HepG2 (cell line): ENCODE data around the gene ACOXL. TPM values are rescaled to one million over a fixed set of nuclear protein-coding genes. Genes with fewer than 3 reads are reported as not detected.

ENCODE experiments used
- ATAC-seq: fragments of 200-7000 bp; cut with Tn5 transposase; 3 replicates; pipeline ENCODE4 v1.9.1; 2020; ENCODE audit warnings: mild to moderate bottlenecking, moderate library complexity
- BruUV-seq: library from RNA; stranded (reverse); fragments of 400-500 nt; replicated peaks from 2 replicates; lab custom pipeline; 2021; lab: Mats Ljungman, UMichigan
- CTCF ChIA-PET: fragments of 300-600 bp; formaldehyde crosslinking; extraction: SDS; loops from one replicate; lab custom pipeline; 2021; ENCODE audit warnings: low total read pairs, inconsistent platforms, low intra/inter-chr PET ratio; lab: Yijun Ruan, JAX
- POLR2A ChIA-PET: fragments of 350-600 bp; sonication (Branson Sonifier 250); formaldehyde crosslinking; loops from one replicate; lab custom pipeline; 2020; ENCODE audit warnings: antibody characterized with exemption, inconsistent platforms; lab: Yijun Ruan, JAX
- DNase-seq: peaks from one replicate; pipeline ENCODE4 v3.0.0-alpha.2; 2015; ENCODE audit warnings: low spot score
- FAIRE-seq: peaks from 3 replicates; lab custom pipeline; 2011; peaks lifted over from hg19 to GRCh38; lab: Jason Lieb, UNC
- H2AFZ ChIP-seq: one replicate; pipeline ENCODE4 v1.6.1; 2011; ENCODE audit warnings: low read length, inconsistent platforms
- H3K27ac ChIP-seq: fragments of 300-600 bp; 3 replicates; pipeline ENCODE4 v1.8.0; 2011; ENCODE audit warnings: mixed run types, mild to moderate bottlenecking, mixed read lengths, low read length, inconsistent platforms; ENCODE audit not compliant: insufficient read depth; ENCODE audit errors: extremely low read length
- H3K27me3 ChIP-seq, 2 experiments: fragments of 200-600 bp in 1 of 2; 2 replicates in 1 of 2; 3 replicates in 1 of 2; pipeline versions ENCODE4 v1.6.0 to v1.8.0; 2011; ENCODE audit warnings: low read length in 2 of 2, mild to moderate bottlenecking in 2 of 2, moderate library complexity in 2 of 2, inconsistent platforms in 1 of 2; ENCODE audit not compliant: insufficient read depth in 2 of 2, control insufficient read depth in 1 of 2
- H3K36me3 ChIP-seq, 2 experiments: fragments of 200-600 bp in 1 of 2; replicated peaks in 1 of 2; 2 replicates in 1 of 2; 3 replicates in 1 of 2; pipeline versions ENCODE4 v1.5.1 to v1.8.0; 2011; ENCODE audit warnings: low read length in 2 of 2, inconsistent platforms in 1 of 2; ENCODE audit not compliant: insufficient read depth in 2 of 2, control insufficient read depth in 1 of 2
- H3K4me1 ChIP-seq: 2 replicates; pipeline ENCODE4 v1.5.1; 2012; ENCODE audit warnings: low read length, inconsistent platforms; ENCODE audit not compliant: insufficient read depth
- H3K4me2 ChIP-seq: 2 replicates; pipeline ENCODE4 v1.6.0; 2011; ENCODE audit warnings: low read depth, low read length, inconsistent platforms
- H3K4me3 ChIP-seq, 3 experiments: fragments of 200-600 bp in 1 of 3; sonication (generic), shearing (Covaris generic) in 1 of 3; replicated peaks in 1 of 3; 2 replicates each; pipeline ENCODE4 v1.5.1; 2011 to 2016; ENCODE audit warnings: low read length in 3 of 3, inconsistent platforms in 2 of 3, low read depth in 2 of 3, mild to moderate bottlenecking in 2 of 3, control low read depth in 1 of 3, mixed read lengths in 1 of 3; ENCODE audit not compliant: insufficient read depth in 1 of 3
- H3K79me2 ChIP-seq: one replicate; pipeline ENCODE4 v1.6.1; 2011; ENCODE audit warnings: low read length, inconsistent platforms; ENCODE audit not compliant: insufficient read depth
- H3K9ac ChIP-seq: 2 replicates; pipeline ENCODE4 v1.6.0; 2011; ENCODE audit warnings: mild to moderate bottlenecking, low read depth, low read length, inconsistent platforms; ENCODE audit not compliant: insufficient read depth
- H3K9me3 ChIP-seq: 2 replicates; pipeline ENCODE4 v1.5.1; 2012; ENCODE audit warnings: mild to moderate bottlenecking, low read length
- H4K20me1 ChIP-seq: 2 replicates; pipeline ENCODE4 v1.6.0; 2011; ENCODE audit warnings: inconsistent platforms, mild to moderate bottlenecking, low read length, moderate library complexity; ENCODE audit not compliant: insufficient read depth
- KAT2B ChIP-seq: fragments of 150-350 bp; IDR thresholded peaks from 2 replicates; pipeline ENCODE4 v1.6.1; 2014; ENCODE audit warnings: low read depth, low read length, borderline replicate concordance
- ZEB1 ChIP-seq: IDR thresholded peaks from 2 replicates; pipeline ENCODE4 v1.6.1; 2012; ENCODE audit warnings: mild to moderate bottlenecking, low read depth, inconsistent platforms; ENCODE audit not compliant: insufficient replicate concordance
- WGBS: methylation state at CpG from one replicate; pipeline ENCODE4 v1.1.6; 2017; ENCODE audit warnings: low lambda C conversion rate; 5-methylcytosine and 5-hydroxymethylcytosine counted together
- in situ Hi-C: cut with HindIII; loops from 2 replicates; pipeline ENCODE4 v1.10.0; 2017; ENCODE audit warnings: low pct_unique_long_range_greater_than_20kb; ENCODE audit not compliant: extremely low pct_ligation_motif_present
- intact Hi-C: fragments of 100-400 bp; cut with micrococcal nuclease; formaldehyde crosslinking; loops from one replicate; pipeline ENCODE4 v1.10.0; 2022; ENCODE audit not compliant: unreplicated experiment
- polyA plus RNA-seq, 8 experiments: library from polyadenylated mRNA; depleted of rRNA in 3 of 8; stranded (reverse) in 7 of 8; unstranded in 1 of 8; fragments of >200 nt; fragmentation: Illumina TruSeq in 4 of 8; extraction: Trizol in 4 of 8; gene quantifications; 2 replicates each; pipeline versions ENCODE4 v1.2.1 to v1.2.3, GENCODE V29; 2011 to 2016; ENCODE audit warnings: low read depth in 4 of 8, missing spikeins in 1 of 8, mixed read lengths in 1 of 8; ENCODE audit not compliant: insufficient read depth in 1 of 8
- total RNA-seq, 5 experiments: library from RNA; depleted of rRNA; stranded (reverse); fragments of >200 nt; fragmentation: Illumina TruSeq; extraction: Trizol; gene quantifications; 2 replicates each; pipeline ENCODE4 v1.2.3, GENCODE V29; 2016; ENCODE audit warnings: low read depth in 1 of 5
- TF ChIP-seq, protein P1 (sequence below): sonication (generic); formaldehyde crosslinking; IDR thresholded peaks from 2 replicates; pipeline ENCODE4 v1.4.0; 2020; ENCODE audit warnings: missing genetic modification reagents, mild to moderate bottlenecking, borderline replicate concordance
- TF ChIP-seq, protein P2 (sequence below): sonication (generic); formaldehyde crosslinking; IDR thresholded peaks from 2 replicates; pipeline ENCODE4 v1.8.1; 2023; ENCODE audit warnings: mild to moderate bottlenecking, inconsistent platforms, moderate library complexity, missing genetic modification reagents, borderline replicate concordance
- TF ChIP-seq, protein P3 (sequence below): sonication (generic); formaldehyde crosslinking; IDR thresholded peaks from 2 replicates; pipeline ENCODE4 v1.5.1; 2020; ENCODE audit warnings: missing genetic modification reagents, mild to moderate bottlenecking, borderline replicate concordance

ACOXL gene
- total and polyA plus RNA-seq, 2 of the 13 experiments (the other 11 are each of a cell fraction or from before 2014, with no cell fraction given) = not detected

DNA sequence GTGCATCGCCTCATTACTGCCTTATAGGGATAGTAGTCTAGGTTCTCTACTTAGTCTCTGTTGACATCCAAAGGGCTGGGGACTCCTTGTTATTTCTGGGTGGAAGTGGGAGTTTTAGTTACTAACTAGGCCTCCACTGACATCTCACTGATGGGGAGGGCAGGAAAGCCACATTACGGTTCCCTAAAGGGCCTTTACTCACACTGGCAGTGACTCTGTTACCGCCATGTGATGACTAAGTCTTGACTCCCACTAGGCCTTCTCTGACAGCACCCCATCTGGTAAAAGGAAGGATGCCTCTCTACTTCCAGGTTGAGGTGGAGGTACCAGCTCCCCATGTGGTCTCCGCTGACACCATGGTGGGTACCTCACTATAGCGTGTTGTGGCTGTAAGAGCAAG lies 374.3 kb downstream of the ACOXL start:
- no peaks in the 10 kb centered on the region for H3K9me3 ChIP-seq
- peaks cover 0 to 9% of the 10 kb centered on the region in 2 experiments; a peak in 2 of 5 replicates for H3K27me3 ChIP-seq
- no TSS peak for BruUV-seq
- H3K9ac ChIP-seq = no peak overlapping the region
- no peaks in the 10 kb centered on the region for H3K4me1 ChIP-seq
- in situ Hi-C loops (no loop called here), intact Hi-C loops (no loop called here)
- FAIRE-seq = no peak
- CTCF ChIA-PET = no interaction called here
- H3K4me2 ChIP-seq = no peak overlapping the region
- no peak overlapping the region for H3K27ac ChIP-seq
- 52% methylated on average over 5 of the region's 5 CpGs for WGBS
- no peaks in the 10 kb centered on the region for H3K36me3 ChIP-seq
- TF ChIP-seq, protein P1, sequence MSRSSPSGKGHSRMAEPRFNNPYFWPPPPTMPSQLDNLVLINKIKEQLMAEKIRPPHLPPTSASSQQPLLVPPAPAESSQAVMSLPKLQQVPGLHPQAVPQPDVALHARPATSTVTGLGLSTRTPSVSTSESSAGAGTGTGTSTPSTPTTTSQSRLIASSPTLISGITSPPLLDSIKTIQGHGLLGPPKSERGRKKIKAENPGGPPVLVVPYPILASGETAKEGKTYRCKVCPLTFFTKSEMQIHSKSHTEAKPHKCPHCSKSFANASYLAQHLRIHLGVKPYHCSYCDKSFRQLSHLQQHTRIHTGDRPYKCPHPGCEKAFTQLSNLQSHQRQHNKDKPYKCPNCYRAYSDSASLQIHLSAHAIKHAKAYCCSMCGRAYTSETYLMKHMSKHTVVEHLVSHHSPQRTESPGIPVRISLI (CRISPR knock-in tag) = no peak
- TF ChIP-seq, protein P2, sequence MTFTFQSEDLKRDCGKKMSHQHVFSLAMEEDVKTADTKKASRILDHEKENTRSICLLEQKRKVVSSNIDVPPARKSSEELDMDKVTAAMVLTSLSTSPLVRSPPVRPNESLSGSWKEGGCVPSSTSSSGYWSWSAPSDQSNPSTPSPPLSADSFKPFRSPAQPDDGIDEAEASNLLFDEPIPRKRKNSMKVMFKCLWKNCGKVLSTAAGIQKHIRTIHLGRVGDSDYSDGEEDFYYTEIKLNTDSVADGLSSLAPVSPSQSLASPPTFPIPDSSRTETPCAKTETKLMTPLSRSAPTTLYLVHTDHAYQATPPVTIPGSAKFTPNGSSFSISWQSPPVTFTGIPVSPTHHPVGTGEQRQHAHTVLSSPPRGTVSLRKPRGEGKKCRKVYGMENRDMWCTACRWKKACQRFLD = no peak
- TF ChIP-seq, protein P3, sequence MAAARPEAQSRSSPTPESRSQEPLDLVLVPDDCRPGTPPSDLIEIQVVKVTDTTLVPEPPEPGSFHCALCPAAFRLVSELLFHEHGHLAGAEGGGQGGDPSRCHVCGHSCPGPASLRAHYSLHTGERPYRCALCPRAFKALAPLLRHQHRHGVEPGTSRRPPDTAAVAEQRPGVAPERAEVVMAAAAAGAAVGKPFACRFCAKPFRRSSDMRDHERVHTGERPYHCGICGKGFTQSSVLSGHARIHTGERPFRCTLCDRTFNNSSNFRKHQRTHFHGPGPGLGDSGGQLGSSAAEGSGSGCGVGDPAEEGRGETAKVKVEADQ (CRISPR knock-in tag) = no peak
- TF ChIP-seq KAT2B (no peak), ZEB1 (no peak)
- POLR2A ChIA-PET = no interaction called here
- ATAC-seq = no peak
- no peak overlapping the region for H2AFZ ChIP-seq
- no peak overlapping the region for H3K4me3 ChIP-seq
- no peaks in the 10 kb centered on the region for H3K79me2 ChIP-seq
- DNase-seq = no peak
- H4K20me1 ChIP-seq = no peaks in the 10 kb centered on the region
